Renal pelvis (tissue), 4 donors: ENCODE measurements around the gene SLC13A5. TPM values are rescaled to one million over a fixed set of nuclear protein-coding genes. Genes with fewer than 3 reads are reported as not detected.
A peak's percentile ranks its signal among the peaks of the same experiment; 100 is the strongest.
"Not testable (repeated sequence)": the region's sequence is repeated elsewhere in the genome, so short reads cannot be mapped to it uniquely, and the experiment has no call there.

Source experiments
- DNase-seq: peaks from one replicate; pipeline ENCODE4 v3.0.0-alpha.2; 2013
- polyA plus RNA-seq, 3 donors: library from polyadenylated mRNA; unstranded; fragments of 120-200 nt; gene quantifications; one replicate each; pipeline ENCODE4 v1.2.1, GENCODE V29; 2013; ENCODE audit not compliant: insufficient read length in 3 of 3

SLC13A5 gene
- polyA plus RNA-seq, 3 donors: 2.7 to 5.1 (median 4.9) TPM

DNA sequence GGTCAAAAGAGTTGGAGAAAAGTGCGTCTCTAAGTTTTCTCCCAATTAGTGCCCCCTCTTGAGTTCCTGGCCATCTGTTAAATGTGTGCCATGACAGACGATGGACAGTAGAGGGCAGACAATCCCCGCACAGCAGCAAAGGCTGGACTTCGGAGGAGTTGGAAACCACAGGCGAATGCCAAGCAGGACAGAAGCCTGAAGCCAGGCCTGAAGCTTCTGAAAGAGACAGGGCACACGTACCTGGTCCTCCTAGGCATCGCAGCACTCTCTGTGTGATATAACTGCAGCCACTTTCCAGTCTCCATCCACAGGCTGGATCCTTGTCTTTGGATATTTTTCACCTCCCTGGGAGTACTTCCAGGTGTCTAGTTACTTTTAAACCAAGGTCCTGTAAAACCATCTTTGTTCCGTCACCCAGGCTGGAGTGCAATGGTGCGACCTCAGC lies 47.1 kb downstream of the SLC13A5 start:
- peak; percentile 80 for DNase-seq

DNA sequence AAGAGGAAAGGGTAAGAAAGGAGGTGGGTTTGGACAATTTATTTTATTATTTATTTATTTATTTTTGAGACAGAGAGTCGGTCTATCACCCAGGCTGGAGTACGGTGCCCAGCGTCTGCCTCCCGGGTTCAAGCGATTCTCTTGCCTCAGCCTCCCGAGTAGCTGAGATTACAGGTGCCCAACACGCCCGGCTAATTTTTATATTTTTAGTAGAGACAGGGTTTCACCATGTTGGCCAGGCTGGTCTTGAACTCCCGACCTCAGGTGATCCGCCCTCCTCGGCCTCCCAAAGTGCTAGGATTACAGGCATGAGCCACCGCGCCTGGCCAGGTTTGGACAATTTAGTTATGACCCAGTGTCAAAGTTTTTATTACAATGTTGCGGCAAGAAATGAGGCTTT lies 50.0 kb downstream of the SLC13A5 start:
- DNase-seq: not testable (repeated sequence)

DNA sequence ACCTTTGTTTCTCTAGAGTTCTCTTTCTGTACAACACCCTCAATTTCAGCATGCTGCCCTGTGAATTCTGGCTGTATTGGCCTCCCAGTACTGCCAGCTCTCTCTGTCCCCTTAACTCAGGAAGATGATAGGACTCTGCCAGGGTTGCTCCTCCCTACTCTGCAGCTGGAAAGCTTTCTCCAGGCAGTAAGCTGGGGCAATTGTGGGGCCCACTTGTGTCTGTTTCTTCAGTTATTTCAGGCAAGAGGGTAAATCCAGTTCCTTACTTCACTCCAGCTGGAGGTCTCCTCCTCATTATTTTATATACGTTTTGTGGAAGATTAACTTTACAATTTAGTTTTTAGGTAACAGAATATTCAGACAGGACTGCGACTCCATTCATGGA lies 51.7 kb downstream of the SLC13A5 start:
- DNase-seq: no peak

DNA sequence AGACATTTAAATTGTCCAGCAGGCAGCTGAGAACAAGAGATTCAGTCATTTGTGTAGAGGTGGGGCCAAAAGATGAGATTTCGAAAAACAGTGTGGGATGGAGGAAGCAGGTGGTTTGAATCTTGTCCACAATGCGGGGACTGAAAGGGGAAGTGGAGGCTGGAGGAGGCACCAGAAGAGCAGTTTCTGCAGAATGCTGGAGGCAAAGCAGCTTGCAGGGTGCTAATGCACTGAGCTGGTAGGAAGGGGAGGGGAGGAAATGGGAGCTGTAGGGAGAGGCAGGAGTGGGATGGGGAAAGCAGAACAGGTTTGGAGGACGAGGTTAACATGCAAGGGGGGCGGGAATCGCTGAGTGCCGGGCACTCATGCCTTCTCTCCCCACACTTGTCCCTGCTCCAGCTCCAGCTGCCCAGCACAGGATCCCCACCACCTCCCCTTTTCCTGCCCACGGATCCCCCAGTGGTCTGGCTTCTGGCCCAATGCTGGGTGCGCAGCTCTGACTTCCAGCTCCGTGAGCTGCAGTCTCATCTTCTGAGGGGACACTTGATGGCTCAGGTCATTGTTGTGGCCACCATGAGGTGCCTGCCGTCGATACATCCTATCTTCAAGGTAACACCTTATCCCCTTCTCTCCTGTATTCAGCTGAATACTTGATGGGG lies 52.2 kb downstream of the SLC13A5 start:
- no peak for DNase-seq

DNA sequence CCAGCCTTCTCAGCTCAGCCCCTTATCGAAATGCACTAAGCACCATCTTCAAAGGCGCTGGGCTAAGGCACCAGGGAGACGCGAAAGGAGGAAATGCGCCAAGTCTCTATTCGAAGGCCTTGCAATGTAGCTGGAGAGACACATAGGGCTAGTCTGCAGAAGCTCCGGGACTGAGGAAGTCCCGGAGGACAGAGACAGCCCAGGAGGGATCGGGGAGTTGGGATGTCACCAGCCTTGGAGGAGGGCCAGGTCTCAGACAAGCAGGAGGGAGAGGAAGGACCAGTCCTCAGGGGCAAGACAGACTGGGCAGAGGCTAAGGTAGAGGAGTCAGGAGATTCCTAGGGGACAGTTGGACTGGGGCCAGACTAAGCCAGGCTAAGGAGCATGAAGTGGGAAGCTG lies 53.1 kb downstream of the SLC13A5 start:
- DNase-seq: no peak

DNA sequence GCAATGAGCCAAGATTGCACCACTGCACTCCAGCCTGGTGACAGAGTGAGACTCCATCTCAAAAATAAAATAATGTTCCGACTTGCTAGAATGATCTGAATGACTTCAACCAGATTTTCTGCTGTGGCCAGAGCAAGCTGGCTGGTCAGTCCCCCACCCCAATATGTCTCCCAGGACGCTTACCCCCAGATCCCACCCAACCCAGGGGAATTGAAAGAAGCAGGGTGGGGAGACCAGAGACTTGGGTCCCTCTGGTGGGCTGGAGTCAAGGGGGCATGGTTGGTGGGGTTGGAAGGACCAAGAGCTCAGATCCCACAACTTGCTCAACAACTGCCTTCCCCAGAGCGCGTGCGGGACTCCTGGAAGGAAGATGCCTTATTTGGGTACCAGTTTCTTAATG lies 54.8 kb downstream of the SLC13A5 start:
- DNase-seq: not testable (repeated sequence)

DNA sequence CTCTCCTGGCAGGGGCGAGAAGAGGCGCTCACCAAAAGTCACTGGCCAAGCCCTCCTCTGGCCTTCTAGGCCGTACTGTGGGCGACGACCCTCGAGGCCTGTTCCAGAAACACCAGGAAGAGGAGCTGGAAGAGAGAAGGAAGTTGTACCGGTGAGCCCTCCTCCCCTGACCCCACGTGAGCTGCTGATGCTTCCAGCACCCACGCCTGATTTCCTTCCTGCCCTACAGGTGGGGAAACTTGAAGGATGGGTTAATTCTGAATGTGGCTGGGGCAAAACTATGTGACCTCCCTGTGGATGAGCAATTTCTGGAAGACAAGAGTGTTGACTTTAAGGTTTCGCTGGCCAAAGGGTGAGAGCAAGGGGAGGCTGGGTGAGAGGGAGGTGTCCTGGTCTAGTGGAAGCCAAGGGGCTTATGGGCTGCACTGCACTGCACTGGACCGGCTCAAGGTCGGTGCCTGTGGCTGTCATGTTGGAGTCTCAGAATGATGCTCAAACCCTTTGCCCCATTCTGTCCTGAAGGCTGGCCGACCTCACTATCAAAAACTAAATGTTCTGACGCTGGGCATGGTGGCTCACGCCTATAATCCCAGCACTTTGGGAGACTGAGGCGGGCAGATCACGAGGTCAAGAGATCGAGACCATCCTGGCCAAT lies 55.4 kb downstream of the SLC13A5 start:
- DNase-seq: no peak

DNA sequence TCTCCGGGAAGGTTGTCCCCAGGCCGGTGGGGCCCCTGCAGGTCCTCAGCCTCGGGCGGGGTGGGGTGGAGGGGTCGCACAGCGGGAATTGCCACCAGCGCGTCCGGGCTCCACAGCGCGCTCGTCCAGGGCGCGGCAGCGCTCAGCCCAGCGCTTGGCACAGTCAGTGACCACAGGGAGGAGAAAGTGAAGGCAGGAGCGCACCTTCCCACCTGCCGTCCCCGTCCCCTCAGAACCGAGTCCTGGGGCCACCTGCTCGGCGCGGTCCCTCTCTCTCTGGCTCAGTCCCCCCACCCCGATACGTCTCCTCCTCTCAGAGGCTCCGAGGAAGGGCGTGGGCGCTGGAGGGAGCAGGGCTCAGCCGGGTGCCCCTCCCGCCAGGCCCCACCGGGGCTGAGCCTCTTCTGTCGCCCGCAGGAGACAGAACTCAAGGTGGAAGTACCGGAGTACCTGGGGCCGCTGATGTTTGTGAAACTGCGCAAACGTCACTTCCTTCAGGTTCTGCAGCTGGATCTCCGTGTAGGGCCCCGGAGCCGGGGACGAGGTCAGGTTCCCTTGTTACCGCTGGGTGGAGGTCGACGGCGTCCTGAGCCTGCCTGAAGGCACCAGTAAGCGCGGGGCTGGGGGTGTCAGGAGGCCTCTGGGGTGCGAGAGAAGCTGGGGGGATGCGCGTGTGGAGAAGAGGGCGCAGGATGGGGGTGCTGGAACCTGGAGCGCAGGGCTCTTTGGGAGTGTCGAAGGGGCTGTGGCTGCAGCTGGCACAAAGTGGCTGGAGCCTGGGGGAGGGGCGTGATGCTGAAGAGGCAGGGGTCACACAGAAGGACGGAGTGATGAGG lies 56.2 kb downstream of the SLC13A5 start:
- peak; percentile 11 for DNase-seq

DNA sequence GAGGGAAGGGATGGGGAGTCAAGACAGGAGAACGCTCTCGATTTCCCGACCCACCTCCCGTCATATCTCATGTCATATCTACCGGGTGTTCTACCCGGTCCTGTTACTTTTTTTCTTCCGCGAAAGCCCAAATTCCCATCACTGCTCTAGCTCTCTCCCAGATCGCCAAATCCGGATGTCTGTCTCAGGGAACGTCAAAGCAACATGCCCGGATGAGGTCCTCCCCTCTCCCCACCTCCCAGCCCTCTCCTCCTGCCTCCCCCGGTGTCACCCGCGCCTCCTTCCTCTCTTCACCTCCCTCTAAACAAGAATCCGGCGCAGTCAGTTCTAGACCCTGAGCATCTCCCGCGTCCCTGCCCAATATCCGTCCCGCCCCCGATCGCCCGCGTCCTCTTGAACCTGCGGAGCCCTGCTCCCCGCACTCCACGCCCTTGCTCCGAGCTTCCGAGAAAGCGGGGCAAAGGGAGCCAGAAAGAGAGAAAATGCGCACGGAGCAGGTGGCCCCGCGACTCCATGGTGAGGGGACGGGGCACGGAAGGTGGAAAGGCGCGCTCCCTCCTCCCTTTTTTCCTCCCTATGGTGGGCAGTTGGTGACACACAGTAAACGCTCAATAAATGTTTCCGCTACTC lies 57.3 kb downstream of the SLC13A5 start:
- not testable (repeated sequence) for DNase-seq

DNA sequence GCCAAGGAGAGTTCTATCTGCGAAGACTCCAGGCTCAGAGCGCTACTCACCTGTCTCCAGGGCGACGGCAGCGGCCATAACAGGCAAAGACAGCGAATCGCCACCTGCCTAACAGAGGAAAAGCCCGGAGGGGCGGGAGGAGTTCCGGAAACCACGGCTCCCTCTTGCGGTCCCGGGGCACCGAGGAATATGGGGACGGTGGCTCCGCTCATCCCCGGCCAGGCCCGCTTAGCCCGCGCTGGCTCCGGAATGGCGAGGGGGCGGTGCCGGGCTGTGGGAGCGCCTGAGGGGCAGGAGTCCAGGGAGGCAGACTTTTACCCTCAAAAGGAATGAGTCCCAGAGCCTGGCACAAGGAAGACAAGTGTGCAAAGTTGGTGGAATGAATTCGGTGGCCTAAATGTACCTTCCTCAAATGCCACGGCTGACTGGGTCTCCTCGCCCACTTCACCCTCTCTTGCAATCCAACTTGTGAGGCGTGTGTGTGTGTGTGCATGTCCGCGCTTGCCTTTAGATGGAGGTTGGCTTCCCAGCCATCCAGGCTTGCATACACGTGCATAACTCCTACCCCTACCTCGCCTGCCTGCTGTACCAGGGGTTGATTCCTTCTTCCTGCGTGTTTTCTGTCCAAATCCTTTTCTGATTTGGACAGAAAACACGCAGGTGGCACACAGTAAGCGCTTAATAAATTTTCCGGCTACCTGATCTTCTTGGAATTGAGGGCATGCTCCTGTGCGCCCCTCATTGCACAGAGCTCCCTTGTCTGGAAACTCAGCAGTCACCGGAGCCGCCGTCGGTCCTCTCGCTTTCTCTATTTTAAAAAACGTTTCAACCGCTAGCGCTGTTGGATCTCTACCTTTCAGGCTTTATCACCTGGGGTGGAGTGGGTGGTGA lies 58.1 kb downstream of the SLC13A5 start:
- DNase-seq: peak; percentile 38

DNA sequence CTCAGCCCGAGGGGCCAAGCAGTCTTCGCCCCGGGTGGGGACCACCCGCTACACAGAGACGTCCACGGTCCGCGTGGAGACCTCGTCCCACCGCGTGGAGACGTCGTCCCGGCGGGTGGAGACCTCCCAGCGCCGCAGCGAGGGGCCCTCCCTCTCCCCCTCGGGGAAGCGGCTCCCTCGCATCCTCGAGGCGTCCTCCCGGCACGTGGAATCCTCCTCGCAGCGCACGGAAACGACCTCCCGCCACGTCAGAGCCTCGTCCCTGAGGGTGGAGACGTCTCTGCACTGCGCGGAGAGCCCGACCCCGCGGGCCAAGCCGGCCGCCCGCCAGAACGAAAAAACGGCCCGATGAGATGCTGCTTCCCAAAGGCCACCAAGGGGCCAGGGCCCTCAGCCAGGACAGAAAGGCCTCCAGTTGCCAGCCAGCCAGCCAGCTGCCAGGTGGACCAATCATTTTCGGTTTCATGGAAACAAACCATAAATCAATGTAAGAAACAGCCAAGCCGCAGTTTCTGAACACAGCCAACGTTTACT lies 61.2 kb downstream of the SLC13A5 start:
- peak; percentile 42 for DNase-seq

DNA sequence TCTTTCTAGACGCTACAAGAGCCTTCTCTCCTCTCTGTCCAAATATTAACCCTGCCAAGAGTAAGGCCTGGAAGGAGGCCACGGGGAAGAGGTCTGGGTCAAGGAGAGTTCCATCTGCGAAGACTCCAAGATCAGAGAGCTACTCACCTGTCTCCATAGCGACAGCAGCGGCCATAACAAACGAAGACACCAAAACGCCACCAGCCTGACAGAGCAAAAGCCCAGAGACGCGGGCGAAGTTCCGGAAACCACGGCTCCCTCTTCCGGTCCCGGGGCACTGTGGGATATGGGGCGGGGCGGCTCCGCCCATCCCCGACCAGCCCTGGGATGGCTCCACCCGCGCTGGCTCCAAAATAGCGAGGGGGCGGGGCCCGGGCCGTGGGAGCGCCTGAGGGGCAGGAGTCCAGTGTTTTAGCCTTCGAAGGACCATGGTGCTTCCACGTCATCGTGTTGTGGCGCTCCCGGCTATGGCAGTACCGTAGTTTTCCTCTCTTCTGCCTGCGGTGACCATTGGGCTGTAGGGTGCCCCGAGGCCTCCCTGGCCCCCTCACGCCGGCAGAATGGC lies 61.7 kb downstream of the SLC13A5 start, which contains the start of the genes C17orf100 and MED31:
C17orf100 (plus strand) TSS at position 409 of the 565 bp plus-strand sequence; CDS start at position 561, 152 bp downstream.
MED31 (minus strand) TSS at position 252 of the 565 bp plus-strand sequence; CDS start at position 175, 77 bp downstream.
- DNase-seq: peak; percentile 93

DNA sequence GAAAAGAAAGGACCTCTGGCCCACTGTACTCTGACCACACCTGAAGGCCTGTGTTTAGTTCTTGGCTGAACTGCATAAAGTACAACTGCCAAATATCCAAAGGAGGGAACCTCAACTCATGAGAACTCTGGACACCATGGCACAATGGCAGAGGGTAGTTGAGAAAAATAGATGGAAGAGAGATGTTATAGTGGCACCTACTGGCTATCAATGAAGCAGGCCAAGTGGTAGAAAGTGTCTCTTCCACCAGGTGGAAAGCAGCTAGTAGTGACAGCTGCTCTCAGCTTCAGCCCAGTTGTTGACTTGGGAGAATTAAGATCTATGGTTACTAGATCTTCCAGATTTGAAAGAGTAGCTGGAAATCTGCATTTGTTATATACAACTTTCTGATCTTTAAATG lies 65.0 kb downstream of the SLC13A5 start:
- DNase-seq: no peak

DNA sequence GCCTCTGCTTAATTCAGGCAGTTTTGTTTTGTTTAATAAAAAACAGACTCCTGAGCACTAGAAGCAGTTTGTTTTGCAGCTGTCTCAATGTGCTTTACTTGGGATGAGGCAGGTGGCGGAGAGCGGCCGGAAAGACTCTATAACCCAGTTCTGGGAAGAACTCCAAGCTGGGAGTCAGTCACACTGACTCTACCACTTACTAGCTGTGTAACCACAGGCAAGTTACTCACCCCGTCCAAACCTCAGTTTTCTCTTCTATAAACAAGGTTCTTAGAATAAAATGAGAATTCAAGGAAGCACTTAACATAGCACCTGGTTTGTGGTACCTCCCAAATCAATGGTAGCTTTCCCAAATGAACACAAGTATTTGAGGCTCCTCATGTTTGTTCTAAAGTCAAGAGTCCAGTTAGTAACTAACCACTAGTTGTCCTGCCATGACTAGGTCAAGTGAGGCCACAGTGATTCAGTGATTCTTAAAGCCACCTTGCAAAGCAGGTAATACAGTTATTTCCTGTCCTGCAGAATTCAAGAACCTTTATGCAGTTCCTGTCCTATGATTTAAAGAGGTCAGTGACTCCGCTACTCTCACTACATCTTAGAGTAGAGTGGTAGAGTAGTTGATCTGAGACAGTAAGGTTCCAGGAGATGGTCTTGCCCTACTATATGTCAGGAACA lies 69.6 kb downstream of the SLC13A5 start:
- DNase-seq: no peak

DNA sequence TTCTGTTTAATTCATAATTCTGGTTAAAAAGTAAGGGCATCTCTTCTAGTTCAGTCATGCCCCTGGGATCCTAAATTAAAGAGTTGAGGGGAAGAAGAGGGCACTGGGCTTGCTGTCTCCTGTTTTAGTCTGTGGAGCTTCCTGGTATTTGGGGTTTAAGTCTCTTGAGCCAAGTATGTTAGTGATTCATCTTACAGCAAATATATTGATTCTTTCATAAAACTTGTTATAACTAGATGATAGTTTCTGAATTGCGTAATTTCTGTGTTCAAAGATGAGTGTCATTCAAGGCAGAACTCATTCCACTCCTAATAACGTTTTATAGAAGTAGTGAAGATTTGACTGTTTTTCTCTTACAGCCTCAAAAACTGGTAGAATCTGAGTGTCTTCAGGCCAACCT lies 70.6 kb downstream of the SLC13A5 start:
- no peak for DNase-seq

DNA sequence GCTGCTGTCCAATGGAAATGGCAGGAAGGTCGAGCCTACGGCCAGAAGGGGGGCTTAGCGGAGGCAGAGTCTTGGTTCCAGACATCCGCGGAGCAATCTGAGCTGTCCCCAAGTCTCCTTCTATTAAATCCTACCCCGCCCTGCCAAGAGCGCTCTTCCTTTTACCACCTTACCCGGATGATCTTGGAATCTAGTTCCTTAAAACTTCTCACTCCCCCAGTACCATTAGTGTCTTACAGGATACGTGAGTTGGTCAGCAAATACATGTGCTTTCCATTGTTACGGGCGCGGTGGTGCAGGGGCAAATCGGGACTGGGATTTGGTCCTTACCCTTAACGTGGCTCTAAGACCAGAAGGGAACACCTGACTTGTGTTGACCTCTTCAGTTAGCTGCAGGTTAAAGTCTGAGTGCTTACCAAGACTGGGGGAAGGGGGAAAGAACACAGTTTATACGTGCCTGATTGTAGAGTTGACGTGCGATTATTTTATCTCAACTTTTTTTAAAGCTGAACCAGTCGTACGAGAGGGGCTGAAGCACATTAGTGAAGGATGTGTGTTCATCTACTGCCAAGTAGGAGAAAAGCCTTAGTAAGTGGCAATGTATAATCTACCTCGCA lies 71.8 kb downstream of the SLC13A5 start:
- no peak for DNase-seq

DNA sequence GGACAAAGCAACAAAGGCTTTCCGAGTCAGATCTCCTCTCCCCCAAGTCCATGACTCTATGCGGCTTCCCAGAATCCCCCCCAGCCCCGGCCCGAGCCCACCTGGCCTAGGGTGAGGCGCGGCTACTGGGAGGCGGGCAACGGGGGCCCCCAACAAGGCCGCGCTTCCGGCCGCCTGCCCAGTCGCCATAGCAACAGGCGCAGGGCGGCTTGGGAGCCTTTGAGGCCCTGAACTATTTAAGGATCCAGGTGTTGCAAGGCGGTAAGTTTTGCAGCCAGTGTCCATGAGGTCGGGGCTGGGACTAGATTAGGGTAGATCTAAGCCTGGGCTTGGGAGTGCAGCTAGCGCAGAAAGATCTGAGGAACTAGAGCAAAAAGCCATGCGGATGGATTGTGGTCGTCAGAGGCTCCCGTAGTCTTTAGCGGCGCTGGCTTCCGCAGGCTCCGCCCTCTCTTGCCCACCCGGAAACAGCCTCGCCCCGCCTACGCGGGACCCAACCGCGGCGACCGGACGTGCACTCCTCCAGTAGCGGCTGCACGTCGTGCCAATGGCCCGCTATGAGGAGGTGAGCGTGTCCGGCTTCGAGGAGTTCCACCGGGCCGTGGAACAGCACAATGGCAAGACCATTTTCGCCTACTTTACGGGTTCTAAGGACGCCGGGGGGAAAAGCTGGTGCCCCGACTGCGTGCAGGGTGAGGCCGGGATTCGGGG lies 72.5 kb downstream of the SLC13A5 start, which contains the start of the genes KIAA0753 and TXNDC17:
KIAA0753 (minus strand) TSS at position 176 of the 711 bp plus-strand sequence. CDS start 5,608 bp downstream, outside the sequence.
TXNDC17 (plus strand) TSS at position 525 of the 711 bp plus-strand sequence; CDS start at position 548, 23 bp downstream.
- peak; percentile 92 for DNase-seq
